H1 (cell line): ENCODE measurements around the gene HABP2. TPM values are rescaled to one million over a fixed set of nuclear protein-coding genes. Genes with fewer than 3 reads are reported as not detected.

Experiments used
- CTCF ChIA-PET: fragments of 300-600 bp; sonication (Branson Sonifier 250); formaldehyde crosslinking; loops from one replicate; lab custom pipeline; 2021; ENCODE audit not compliant: partially characterized antibody; lab: Charles Lee
- POLR2A ChIA-PET: fragments of 300-600 bp; sonication (Branson Sonifier 250); formaldehyde crosslinking; loops from one replicate; lab custom pipeline; 2021; ENCODE audit warnings: inconsistent platforms; ENCODE audit not compliant: partially characterized antibody; lab: Charles Lee
- DNase-seq, 2 experiments: peaks; one replicate each; pipeline versions ENCODE4 v3.0.0 to v3.0.0-alpha.2; 2010 to 2022; ENCODE audit warnings: low spot score in 2 of 2, low read depth in 1 of 2, mixed read lengths in 1 of 2
- FAIRE-seq: peaks from 2 replicates; lab custom pipeline; 2011; peaks lifted over from hg19 to GRCh38; lab: Jason Lieb, UNC
- H2AFZ ChIP-seq: 2 replicates; pipeline ENCODE4 v1.8.1; 2012; ENCODE audit warnings: low read length, inconsistent platforms
- H2AK5ac ChIP-seq: 2 replicates; pipeline ENCODE4 v1.6.1; 2013; ENCODE audit warnings: low read depth, low read length
- H2BK120ac ChIP-seq: replicated peaks from 2 replicates; pipeline ENCODE3; 2013; ENCODE audit warnings: low read depth, low read length, inconsistent platforms
- H2BK12ac ChIP-seq: 2 replicates; pipeline ENCODE4 v1.6.1; 2013; ENCODE audit warnings: low read depth, low read length
- H2BK15ac ChIP-seq: 2 replicates; pipeline ENCODE4 v1.6.1; 2013; ENCODE audit warnings: low read length
- H2BK20ac ChIP-seq: 2 replicates; pipeline ENCODE4 v1.6.1; 2013; ENCODE audit warnings: low read length
- H2BK5ac ChIP-seq: 2 replicates; pipeline ENCODE4 v1.6.1; 2013; ENCODE audit warnings: low read depth, low read length
- H3K14ac ChIP-seq: 2 replicates; pipeline ENCODE4 v1.6.1; 2013; ENCODE audit warnings: inconsistent platforms; ENCODE audit not compliant: insufficient read length
- H3K18ac ChIP-seq: 2 replicates; pipeline ENCODE4 v1.6.1; 2013; ENCODE audit warnings: low read length; ENCODE audit errors: extremely low read depth
- H3K23ac ChIP-seq: 2 replicates; pipeline ENCODE4 v1.6.1; 2013; ENCODE audit warnings: inconsistent platforms; ENCODE audit not compliant: insufficient read length
- H3K23me2 ChIP-seq: 2 replicates; pipeline ENCODE4 v1.6.1; 2013; ENCODE audit warnings: low read depth, low read length
- H3K27ac ChIP-seq: 2 replicates; pipeline ENCODE4 v1.6.1; 2011; ENCODE audit warnings: low read depth, low read length, inconsistent platforms
- H3K27me3 ChIP-seq, 4 experiments: replicated peaks in 1 of 4; 1 replicate in 1 of 4; 2 replicates in 3 of 4; pipeline versions ENCODE4 v1.6.1 to v1.8.1; 2011 to 2013; ENCODE audit warnings: low read length in 3 of 4, mild to moderate bottlenecking in 3 of 4, inconsistent platforms in 2 of 4, mixed read lengths in 2 of 4, moderate library complexity in 1 of 4; ENCODE audit not compliant: control insufficient read depth in 3 of 4, insufficient read depth in 3 of 4; ENCODE audit errors: extremely low read depth in 1 of 4
- H3K36me3 ChIP-seq, 4 experiments: 2 replicates each; pipeline versions ENCODE4 v1.6.1 to v1.8.1; 2011 to 2013; ENCODE audit warnings: mild to moderate bottlenecking in 4 of 4, low read length in 3 of 4, moderate library complexity in 2 of 4, control low read depth in 1 of 4, inconsistent platforms in 1 of 4; ENCODE audit not compliant: insufficient read depth in 4 of 4, control insufficient read depth in 2 of 4
- H3K4ac ChIP-seq: replicated peaks from 2 replicates; pipeline ENCODE3; 2013; ENCODE audit warnings: low read length, low read depth, mixed read lengths, inconsistent platforms; ENCODE audit not compliant: insufficient read length
- H3K4me1 ChIP-seq, 4 experiments: replicated peaks in 1 of 4; 1 replicate in 1 of 4; 2 replicates in 3 of 4; pipeline versions ENCODE4 v1.6.1 to v1.8.1; 2011 to 2013; ENCODE audit warnings: low read length in 3 of 4, inconsistent platforms in 2 of 4, mixed read lengths in 1 of 4; ENCODE audit not compliant: insufficient read depth in 4 of 4, control insufficient read depth in 3 of 4
- H3K4me2 ChIP-seq, 2 experiments: 2 replicates each; pipeline versions ENCODE4 v1.6.1 to v1.8.1; 2011 to 2013; ENCODE audit warnings: low read depth in 2 of 2, low read length in 2 of 2, control low read depth in 1 of 2, inconsistent platforms in 1 of 2, mild to moderate bottlenecking in 1 of 2; ENCODE audit not compliant: insufficient read depth in 1 of 2
- H3K4me3 ChIP-seq, 4 experiments: fragments of 200-600, 300-600 bp in 1 of 4; sonication (generic), shearing (Covaris generic), sonication (Bioruptor Twin) in 1 of 4; 2 replicates each; pipeline versions ENCODE4 v1.5.1 to v1.8.1; 2011 to 2016; ENCODE audit warnings: low read length in 4 of 4, low read depth in 3 of 4, control low read depth in 2 of 4, inconsistent platforms in 2 of 4, mild to moderate bottlenecking in 2 of 4, mixed read lengths in 1 of 4, moderate library complexity in 1 of 4; ENCODE audit not compliant: insufficient read depth in 2 of 4; ENCODE audit errors: extremely low read depth in 1 of 4
- H3K56ac ChIP-seq: replicated peaks from 2 replicates; pipeline ENCODE3; 2013; ENCODE audit warnings: low read depth, mild to moderate bottlenecking, mixed read lengths, low read length, inconsistent platforms; ENCODE audit not compliant: insufficient read length
- H3K79me1 ChIP-seq: 2 replicates; pipeline ENCODE4 v1.6.1; 2013; ENCODE audit warnings: low read depth, low read length, control low read depth
- H3K79me2 ChIP-seq, 2 experiments: 2 replicates each; pipeline versions ENCODE4 v1.6.1 to v1.8.1; 2012 to 2013; ENCODE audit warnings: low read length in 2 of 2, mild to moderate bottlenecking in 2 of 2, inconsistent platforms in 1 of 2; ENCODE audit not compliant: insufficient read depth in 2 of 2, control insufficient read depth in 1 of 2
- H3K9ac ChIP-seq, 4 experiments: replicated peaks in 1 of 4; 1 replicate in 1 of 4; 2 replicates in 3 of 4; pipeline versions ENCODE4 v1.6.1 to v1.8.1; 2011 to 2013; ENCODE audit warnings: low read depth in 3 of 4, low read length in 3 of 4, control low read depth in 2 of 4, mild to moderate bottlenecking in 2 of 4, moderate library complexity in 2 of 4, inconsistent platforms in 1 of 4; ENCODE audit errors: extremely low read depth in 1 of 4
- H3K9me3 ChIP-seq, 2 experiments: 2 replicates each; pipeline versions ENCODE4 v1.6.1 to v1.8.1; 2012 to 2013; ENCODE audit warnings: mild to moderate bottlenecking in 2 of 2, moderate library complexity in 2 of 2, control low read depth in 1 of 2, inconsistent platforms in 1 of 2, low read depth in 1 of 2, low read length in 1 of 2, mixed read lengths in 1 of 2; ENCODE audit not compliant: insufficient read depth in 2 of 2
- H4K20me1 ChIP-seq, 2 experiments: replicated peaks in 1 of 2; 2 replicates each; pipeline versions ENCODE3 to v1.8.1; 2011 to 2013; ENCODE audit warnings: inconsistent platforms in 2 of 2, low read length in 2 of 2, mild to moderate bottlenecking in 1 of 2; ENCODE audit not compliant: insufficient read depth in 2 of 2, control insufficient read depth in 1 of 2
- H4K5ac ChIP-seq: 2 replicates; pipeline ENCODE4 v1.6.1; 2013; ENCODE audit warnings: low read length, low read depth, mixed read lengths, inconsistent platforms; ENCODE audit not compliant: insufficient read length
- H4K8ac ChIP-seq: 2 replicates; pipeline ENCODE4 v1.8.0; 2013; ENCODE audit warnings: mild to moderate bottlenecking, moderate library complexity, low read length, inconsistent platforms; ENCODE audit not compliant: insufficient read depth; ENCODE audit errors: extremely low read depth
- H4K91ac ChIP-seq: replicated peaks from 2 replicates; pipeline ENCODE3; 2013; ENCODE audit warnings: low read length, mixed read lengths, inconsistent platforms; ENCODE audit not compliant: insufficient read length
- CTCF ChIP-seq, 3 experiments: IDR thresholded peaks; 1 replicate in 2 of 3; 2 replicates in 1 of 3; pipeline versions ENCODE4 v1.5.1 to v1.6.1; 2011; ENCODE audit warnings: low read length in 3 of 3, mild to moderate bottlenecking in 3 of 3, inconsistent platforms in 2 of 3, low read depth in 1 of 3, moderate library complexity in 1 of 3; ENCODE audit not compliant: insufficient read depth in 1 of 3; ENCODE audit errors: control extremely low read depth in 1 of 3
- RFX5 ChIP-seq: IDR thresholded peaks from 2 replicates; pipeline ENCODE4 v1.6.1; 2011; ENCODE audit warnings: low read depth, low read length, improper control_type of control experiment, borderline replicate concordance
- SP2 ChIP-seq: IDR thresholded peaks from 2 replicates; pipeline ENCODE4 v1.6.1; 2012; ENCODE audit warnings: mild to moderate bottlenecking, low read length, inconsistent platforms
- USF2 ChIP-seq: IDR thresholded peaks from 2 replicates; pipeline ENCODE4 v1.6.1; 2011; ENCODE audit warnings: low read length, improper control_type of control experiment
- WGBS, 2 experiments: shearing (Covaris generic) in 1 of 2; methylation state at CpG; one replicate each; pipeline versions ENCODE4 v1.1.6 to v1.1.7; 2013 to 2015; ENCODE audit warnings: low lambda C conversion rate in 2 of 2, mixed read lengths in 2 of 2, inconsistent platforms in 1 of 2, low coverage in 1 of 2, missing lambda C conversion rate in 1 of 2; ENCODE audit not compliant: insufficient replicate concordance in 2 of 2, insufficient coverage in 1 of 2, insufficient read length in 1 of 2; ENCODE audit errors: extremely low coverage in 1 of 2, missing lambda C conversion rate in 1 of 2; 5-methylcytosine and 5-hydroxymethylcytosine counted together
- polyA plus RNA-seq, 7 experiments: library from polyadenylated mRNA; depleted of rRNA in 3 of 7; stranded (reverse) in 5 of 7; unstranded in 2 of 7; fragments of >200 nt in 5 of 7; fragments of 200-250 nt in 2 of 7; gene quantifications; 1 replicate in 5 of 7; 2 replicates in 1 of 7; 4 replicates in 1 of 7; pipeline versions ENCODE4 v1.2.1 to v1.2.3, GENCODE V29; 2011 to 2013; ENCODE audit warnings: missing spikeins in 2 of 7, mixed read lengths in 2 of 7
- total RNA-seq: library from RNA; stranded (reverse); fragmentation: NEBNext Ultra II Directional; extraction: Animal tissue kit (Norgen Biotek cat#: 25700); gene quantifications from 2 replicates; pipeline ENCODE4 v1.2.1, GENCODE V29; 2021

The HABP2 gene
- total and polyA plus RNA-seq, 2 of the 8 experiments (the other 6 are each of a cell fraction or from before 2014, with no cell fraction given) = not detected

- peaks cover 0 to 2% of the 10 kb centered on the region in 2 experiments for H4K20me1 ChIP-seq
- no peak overlapping the region for H2AFZ ChIP-seq
- TF ChIP-seq RFX5 (no peak), CTCF (IDR thresholded peaks at IDR 0.05; ENCODE audit: control extremely low read depth in 1 of 3, insufficient read depth in 1 of 3, low read depth in 1 of 3, low read length in 3 of 3) (no peak), USF2 (no peak), SP2 (no peak)
- no peak overlapping the region for H4K5ac ChIP-seq
- no peak overlapping the region for H3K56ac ChIP-seq
- WGBS, 2 experiments = 97% methylated on average over 6 of the region's 6 CpGs; no CpG with 5 or more reads in 1 of the 2 experiments
- H3K4ac ChIP-seq = no peak overlapping the region
- H3K4me1 ChIP-seq = peaks cover 0 to 3% (median 0%) of the 10 kb centered on the region in 4 experiments; a peak in 1 of 7 replicates
- H2AK5ac ChIP-seq = no peak overlapping the region
- H4K8ac ChIP-seq = no peak overlapping the region
- no peak overlapping the region for H3K18ac ChIP-seq
- H2BK12ac ChIP-seq = no peak overlapping the region
- no peaks in the 10 kb centered on the region for H3K9me3 ChIP-seq
- no peak overlapping the region for H3K14ac ChIP-seq
- H2BK20ac ChIP-seq = no peak overlapping the region
- ChIA-PET POLR2A (no interaction called here), CTCF (interaction anchor here (1.3 kb wide), 1 partner anchor 8 kb away, joined by 3 read pairs; no protein-coding TSS in a partner anchor)
- no peaks in the 10 kb centered on the region for H3K36me3 ChIP-seq
- H3K4me3 ChIP-seq = no peak overlapping the region
- no peak overlapping the region for H3K23ac ChIP-seq
- FAIRE-seq (no peak), DNase-seq (no peak)
- peaks cover 26 to 47% (median 41%) of the 10 kb centered on the region in 4 experiments for H3K27me3 ChIP-seq
- H2BK120ac ChIP-seq = no peak overlapping the region
- H3K27ac ChIP-seq = no peak overlapping the region
- H4K91ac ChIP-seq = no peak overlapping the region
- H3K9ac ChIP-seq = no peak overlapping the region
- no peak overlapping the region for H2BK15ac ChIP-seq
- no peaks in the 10 kb centered on the region for H3K79me2 ChIP-seq
- no peak overlapping the region for H3K4me2 ChIP-seq
- H2BK5ac ChIP-seq = no peak overlapping the region
- H3K23me2 ChIP-seq = no peaks in the 10 kb centered on the region
- no peaks in the 10 kb centered on the region for H3K79me1 ChIP-seq
These were observed 2.5 kb upstream of the HABP2 start for GRCh38 chr10:113550365-113550764.
